H1 (cell line): ENCODE results near the gene TWIST2. TPM values are rescaled to one million over a fixed set of nuclear protein-coding genes. Genes with fewer than 3 reads are reported as not detected.

ENCODE experiments used
- CTCF ChIA-PET: fragments of 300-600 bp; sonication (Branson Sonifier 250); formaldehyde crosslinking; loops from one replicate; lab custom pipeline; 2021; ENCODE audit not compliant: partially characterized antibody; lab: Charles Lee
- POLR2A ChIA-PET: fragments of 300-600 bp; sonication (Branson Sonifier 250); formaldehyde crosslinking; loops from one replicate; lab custom pipeline; 2021; ENCODE audit warnings: inconsistent platforms; ENCODE audit not compliant: partially characterized antibody; lab: Charles Lee
- DNase-seq, 2 experiments: peaks; one replicate each; pipeline versions ENCODE4 v3.0.0 to v3.0.0-alpha.2; 2010 to 2022; ENCODE audit warnings: low spot score in 2 of 2, low read depth in 1 of 2, mixed read lengths in 1 of 2
- FAIRE-seq: peaks from 2 replicates; lab custom pipeline; 2011; peaks lifted over from hg19 to GRCh38; lab: Jason Lieb, UNC
- H2AFZ ChIP-seq: 2 replicates; pipeline ENCODE4 v1.8.1; 2012; ENCODE audit warnings: low read length, inconsistent platforms
- H2AK5ac ChIP-seq: 2 replicates; pipeline ENCODE4 v1.6.1; 2013; ENCODE audit warnings: low read depth, low read length
- H2BK120ac ChIP-seq: replicated peaks from 2 replicates; pipeline ENCODE3; 2013; ENCODE audit warnings: low read depth, low read length, inconsistent platforms
- H2BK12ac ChIP-seq: 2 replicates; pipeline ENCODE4 v1.6.1; 2013; ENCODE audit warnings: low read depth, low read length
- H2BK15ac ChIP-seq: 2 replicates; pipeline ENCODE4 v1.6.1; 2013; ENCODE audit warnings: low read length
- H2BK20ac ChIP-seq: 2 replicates; pipeline ENCODE4 v1.6.1; 2013; ENCODE audit warnings: low read length
- H2BK5ac ChIP-seq: 2 replicates; pipeline ENCODE4 v1.6.1; 2013; ENCODE audit warnings: low read depth, low read length
- H3K14ac ChIP-seq: 2 replicates; pipeline ENCODE4 v1.6.1; 2013; ENCODE audit warnings: inconsistent platforms; ENCODE audit not compliant: insufficient read length
- H3K18ac ChIP-seq: 2 replicates; pipeline ENCODE4 v1.6.1; 2013; ENCODE audit warnings: low read length; ENCODE audit errors: extremely low read depth
- H3K23ac ChIP-seq: 2 replicates; pipeline ENCODE4 v1.6.1; 2013; ENCODE audit warnings: inconsistent platforms; ENCODE audit not compliant: insufficient read length
- H3K23me2 ChIP-seq: 2 replicates; pipeline ENCODE4 v1.6.1; 2013; ENCODE audit warnings: low read depth, low read length
- H3K27ac ChIP-seq: 2 replicates; pipeline ENCODE4 v1.6.1; 2011; ENCODE audit warnings: low read depth, low read length, inconsistent platforms
- H3K27me3 ChIP-seq, 4 experiments: replicated peaks in 1 of 4; 1 replicate in 1 of 4; 2 replicates in 3 of 4; pipeline versions ENCODE4 v1.6.1 to v1.8.1; 2011 to 2013; ENCODE audit warnings: low read length in 3 of 4, mild to moderate bottlenecking in 3 of 4, inconsistent platforms in 2 of 4, mixed read lengths in 2 of 4, moderate library complexity in 1 of 4; ENCODE audit not compliant: control insufficient read depth in 3 of 4, insufficient read depth in 3 of 4; ENCODE audit errors: extremely low read depth in 1 of 4
- H3K36me3 ChIP-seq, 4 experiments: 2 replicates each; pipeline versions ENCODE4 v1.6.1 to v1.8.1; 2011 to 2013; ENCODE audit warnings: mild to moderate bottlenecking in 4 of 4, low read length in 3 of 4, moderate library complexity in 2 of 4, control low read depth in 1 of 4, inconsistent platforms in 1 of 4; ENCODE audit not compliant: insufficient read depth in 4 of 4, control insufficient read depth in 2 of 4
- H3K4ac ChIP-seq: replicated peaks from 2 replicates; pipeline ENCODE3; 2013; ENCODE audit warnings: low read length, low read depth, mixed read lengths, inconsistent platforms; ENCODE audit not compliant: insufficient read length
- H3K4me1 ChIP-seq, 4 experiments: replicated peaks in 1 of 4; 1 replicate in 1 of 4; 2 replicates in 3 of 4; pipeline versions ENCODE4 v1.6.1 to v1.8.1; 2011 to 2013; ENCODE audit warnings: low read length in 3 of 4, inconsistent platforms in 2 of 4, mixed read lengths in 1 of 4; ENCODE audit not compliant: insufficient read depth in 4 of 4, control insufficient read depth in 3 of 4
- H3K4me2 ChIP-seq, 2 experiments: 2 replicates each; pipeline versions ENCODE4 v1.6.1 to v1.8.1; 2011 to 2013; ENCODE audit warnings: low read depth in 2 of 2, low read length in 2 of 2, control low read depth in 1 of 2, inconsistent platforms in 1 of 2, mild to moderate bottlenecking in 1 of 2; ENCODE audit not compliant: insufficient read depth in 1 of 2
- H3K4me3 ChIP-seq, 4 experiments: fragments of 200-600, 300-600 bp in 1 of 4; sonication (generic), shearing (Covaris generic), sonication (Bioruptor Twin) in 1 of 4; 2 replicates each; pipeline versions ENCODE4 v1.5.1 to v1.8.1; 2011 to 2016; ENCODE audit warnings: low read length in 4 of 4, low read depth in 3 of 4, control low read depth in 2 of 4, inconsistent platforms in 2 of 4, mild to moderate bottlenecking in 2 of 4, mixed read lengths in 1 of 4, moderate library complexity in 1 of 4; ENCODE audit not compliant: insufficient read depth in 2 of 4; ENCODE audit errors: extremely low read depth in 1 of 4
- H3K56ac ChIP-seq: replicated peaks from 2 replicates; pipeline ENCODE3; 2013; ENCODE audit warnings: low read depth, mild to moderate bottlenecking, mixed read lengths, low read length, inconsistent platforms; ENCODE audit not compliant: insufficient read length
- H3K79me1 ChIP-seq: 2 replicates; pipeline ENCODE4 v1.6.1; 2013; ENCODE audit warnings: low read depth, low read length, control low read depth
- H3K79me2 ChIP-seq, 2 experiments: 2 replicates each; pipeline versions ENCODE4 v1.6.1 to v1.8.1; 2012 to 2013; ENCODE audit warnings: low read length in 2 of 2, mild to moderate bottlenecking in 2 of 2, inconsistent platforms in 1 of 2; ENCODE audit not compliant: insufficient read depth in 2 of 2, control insufficient read depth in 1 of 2
- H3K9ac ChIP-seq, 4 experiments: replicated peaks in 1 of 4; 1 replicate in 1 of 4; 2 replicates in 3 of 4; pipeline versions ENCODE4 v1.6.1 to v1.8.1; 2011 to 2013; ENCODE audit warnings: low read depth in 3 of 4, low read length in 3 of 4, control low read depth in 2 of 4, mild to moderate bottlenecking in 2 of 4, moderate library complexity in 2 of 4, inconsistent platforms in 1 of 4; ENCODE audit errors: extremely low read depth in 1 of 4
- H3K9me3 ChIP-seq, 2 experiments: 2 replicates each; pipeline versions ENCODE4 v1.6.1 to v1.8.1; 2012 to 2013; ENCODE audit warnings: mild to moderate bottlenecking in 2 of 2, moderate library complexity in 2 of 2, control low read depth in 1 of 2, inconsistent platforms in 1 of 2, low read depth in 1 of 2, low read length in 1 of 2, mixed read lengths in 1 of 2; ENCODE audit not compliant: insufficient read depth in 2 of 2
- H4K20me1 ChIP-seq, 2 experiments: replicated peaks in 1 of 2; 2 replicates each; pipeline versions ENCODE3 to v1.8.1; 2011 to 2013; ENCODE audit warnings: inconsistent platforms in 2 of 2, low read length in 2 of 2, mild to moderate bottlenecking in 1 of 2; ENCODE audit not compliant: insufficient read depth in 2 of 2, control insufficient read depth in 1 of 2
- H4K5ac ChIP-seq: 2 replicates; pipeline ENCODE4 v1.6.1; 2013; ENCODE audit warnings: low read length, low read depth, mixed read lengths, inconsistent platforms; ENCODE audit not compliant: insufficient read length
- H4K8ac ChIP-seq: 2 replicates; pipeline ENCODE4 v1.8.0; 2013; ENCODE audit warnings: mild to moderate bottlenecking, moderate library complexity, low read length, inconsistent platforms; ENCODE audit not compliant: insufficient read depth; ENCODE audit errors: extremely low read depth
- H4K91ac ChIP-seq: replicated peaks from 2 replicates; pipeline ENCODE3; 2013; ENCODE audit warnings: low read length, mixed read lengths, inconsistent platforms; ENCODE audit not compliant: insufficient read length
- ASH2L ChIP-seq: fragments of 200-600, 300-600 bp; sonication (generic); IDR thresholded peaks from one replicate; pipeline ENCODE4 v1.7.1; 2017; ENCODE audit warnings: low read length
- WGBS, 2 experiments: shearing (Covaris generic) in 1 of 2; methylation state at CpG; one replicate each; pipeline versions ENCODE4 v1.1.6 to v1.1.7; 2013 to 2015; ENCODE audit warnings: low lambda C conversion rate in 2 of 2, mixed read lengths in 2 of 2, inconsistent platforms in 1 of 2, low coverage in 1 of 2, missing lambda C conversion rate in 1 of 2; ENCODE audit not compliant: insufficient replicate concordance in 2 of 2, insufficient coverage in 1 of 2, insufficient read length in 1 of 2; ENCODE audit errors: extremely low coverage in 1 of 2, missing lambda C conversion rate in 1 of 2; 5-methylcytosine and 5-hydroxymethylcytosine counted together
- polyA plus RNA-seq, 7 experiments: library from polyadenylated mRNA; depleted of rRNA in 3 of 7; stranded (reverse) in 5 of 7; unstranded in 2 of 7; fragments of >200 nt in 5 of 7; fragments of 200-250 nt in 2 of 7; gene quantifications; 1 replicate in 5 of 7; 2 replicates in 1 of 7; 4 replicates in 1 of 7; pipeline versions ENCODE4 v1.2.1 to v1.2.3, GENCODE V29; 2011 to 2013; ENCODE audit warnings: missing spikeins in 2 of 7, mixed read lengths in 2 of 7
- total RNA-seq: library from RNA; stranded (reverse); fragmentation: NEBNext Ultra II Directional; extraction: Animal tissue kit (Norgen Biotek cat#: 25700); gene quantifications from 2 replicates; pipeline ENCODE4 v1.2.1, GENCODE V29; 2021

Gene TWIST2
- total and polyA plus RNA-seq, 2 of the 8 experiments (the other 6 are each of a cell fraction or from before 2014, with no cell fraction given): 2.6 to 4.3 TPM

DNA sequence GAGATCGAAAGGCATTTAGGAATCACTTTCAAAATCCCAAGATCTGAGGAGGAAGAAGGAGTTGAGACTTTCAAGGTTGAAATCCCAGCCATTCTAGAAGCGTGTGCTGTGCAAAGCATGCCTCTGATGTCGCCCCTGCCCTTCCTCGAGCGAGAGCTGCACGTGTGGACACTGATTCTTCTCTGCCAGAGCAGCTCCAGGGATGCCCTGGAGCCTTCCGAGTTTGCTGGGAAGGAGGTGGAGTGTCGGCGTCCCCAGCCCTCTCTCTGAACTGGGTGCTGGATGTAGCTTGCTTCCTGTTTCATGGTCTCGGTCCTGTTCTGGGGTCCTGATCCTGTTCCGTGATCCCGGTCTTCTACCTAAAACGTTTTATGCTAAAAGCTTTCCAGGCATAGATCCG lies 76.1 kb downstream of the TWIST2 start:
- Histone ChIP-seq H4K5ac (no peak overlapping the region), H2BK5ac (no peak overlapping the region), H2AK5ac (no peak overlapping the region), H2BK120ac (no peak overlapping the region), H3K4me1 (no peaks in the 10 kb centered on the region), H3K9me3 (no peaks in the 10 kb centered on the region), H2BK12ac (no peak overlapping the region), H3K36me3 (no peaks in the 10 kb centered on the region), H3K4ac (no peak overlapping the region), H2AFZ (no peak overlapping the region), H3K27me3 (no peaks in the 10 kb centered on the region), H3K4me3 (no peak overlapping the region), H3K4me2 (no peak overlapping the region), H4K91ac (no peak overlapping the region), H3K23me2 (no peaks in the 10 kb centered on the region), H2BK20ac (no peak overlapping the region), H3K23ac (no peak overlapping the region), H3K27ac (no peak overlapping the region), H2BK15ac (no peak overlapping the region), H3K79me1 (no peaks in the 10 kb centered on the region), H4K20me1 (no peaks in the 10 kb centered on the region), H3K18ac (no peak overlapping the region), H3K56ac (no peak overlapping the region), H3K9ac (no peak overlapping the region), H3K14ac (no peak overlapping the region), H3K79me2 (no peaks in the 10 kb centered on the region), H4K8ac (no peak overlapping the region)
- 86% methylated on average over 14 of the region's 14 CpGs; no CpG with 5 or more reads in 1 of the 2 experiments for WGBS, 2 experiments
- no peak for FAIRE-seq
- DNase-seq: no peak
- POLR2A ChIA-PET: no interaction called here
- CTCF ChIA-PET: interaction anchor here (1.0 kb wide), 1 partner anchor 487 kb away, joined by 3 read pairs; no protein-coding TSS in a partner anchor
- TF ChIP-seq ASH2L: no peak
